SK-N-SH treated with all-trans-retinoic acid at 6 μM for 48 hours (cell line): ENCODE measurements around the gene POU6F2.

Experiments
- PATZ1 ChIP-seq: fragments of 250-450 bp; sonication (Bioruptor Pico); IDR thresholded peaks from 2 replicates; pipeline ENCODE4 v1.8.0; 2020; ENCODE audit warnings: mild to moderate bottlenecking, moderate library complexity, borderline replicate concordance
- POU6F1 ChIP-seq: fragments of 250-450 bp; sonication (Bioruptor Pico); IDR thresholded peaks from 2 replicates; pipeline ENCODE4 v1.8.0; 2021; ENCODE audit warnings: low read depth, mild to moderate bottlenecking, moderate library complexity, borderline replicate concordance
- PPARA ChIP-seq: fragments of 250-450 bp; sonication (Bioruptor Pico); IDR thresholded peaks from 2 replicates; pipeline ENCODE4 v1.5.0; 2020; ENCODE audit warnings: mild to moderate bottlenecking, borderline replicate concordance
- TSHZ2 ChIP-seq: fragments of 250-450 bp; sonication (Bioruptor Pico); IDR thresholded peaks from 2 replicates; pipeline ENCODE4 v1.5.0; 2020; ENCODE audit warnings: mild to moderate bottlenecking, moderate library complexity

GRCh38 chr7:39195967-39196366 is 218.3 kb downstream of the POU6F2 start:
- TF ChIP-seq TSHZ2 (CRISPR knock-in tag): no peak
- no peak for TF ChIP-seq PPARA (CRISPR knock-in tag)
- no peak for TF ChIP-seq PATZ1 (CRISPR knock-in tag)
- TF ChIP-seq POU6F1 (CRISPR knock-in tag): no peak
